Measurements from ENCODE around the gene DSCAML1.
A peak's percentile ranks its signal among the peaks of the same experiment; 100 is the strongest.

Gene DSCAML1

DNA sequence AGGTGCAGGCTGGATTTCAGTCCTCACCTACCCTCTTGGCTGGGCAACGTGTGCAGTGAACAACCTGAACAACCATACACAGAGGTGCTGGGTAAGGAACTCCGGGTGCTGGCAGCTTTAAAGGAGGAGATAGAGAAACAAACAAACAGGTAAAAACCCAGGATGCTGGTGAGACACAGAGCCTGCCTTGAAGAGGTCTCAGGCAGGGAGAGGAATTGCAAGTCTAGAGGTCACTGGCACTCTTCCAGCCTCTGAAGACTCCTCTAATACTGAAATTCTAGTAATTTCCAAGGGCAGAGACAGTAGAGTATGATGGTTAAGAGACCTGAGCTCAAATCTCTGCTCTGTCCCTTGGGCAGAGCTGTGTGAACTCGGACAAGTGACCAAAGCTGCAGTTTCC is 276.8 kb downstream of the DSCAML1 start:
- H3K27ac ChIP-seq (ENCODE audit: low read depth, low read length), result no peak overlapping the region
- H3K79me1 ChIP-seq (ENCODE audit: low read length), result no peaks in the 10 kb centered on the region
- H3K9ac ChIP-seq (ENCODE audit: low read length), result no peak overlapping the region
- no peaks in the 10 kb centered on the region for H3K79me2 ChIP-seq (ENCODE audit: control insufficient read depth, insufficient read depth, low read length, poor library complexity)
- H3K4ac ChIP-seq (ENCODE audit: low read depth, low read length), result no peak overlapping the region
- no peaks in the 10 kb centered on the region for H3K36me3 ChIP-seq (ENCODE audit: control insufficient read depth in 1 of 2, insufficient read depth in 2 of 2, low read length in 2 of 2)
- H4K91ac ChIP-seq (ENCODE audit: low read depth, low read length), result no peak overlapping the region
- peak in 1 of 2 donors; percentile 57 for DNase-seq
- H4K12ac ChIP-seq (ENCODE audit: low read depth, low read length), result no peak overlapping the region
- no peak overlapping the region for H3K4me3 ChIP-seq (ENCODE audit: low read depth, low read length)
- H3K4me1 ChIP-seq (ENCODE audit: control insufficient read depth in 1 of 2, insufficient read depth in 2 of 2, low read length in 2 of 2), result no peaks in the 10 kb centered on the region
- H2BK120ac ChIP-seq (ENCODE audit: insufficient read depth, low read length, poor library complexity), result no peak overlapping the region
- peaks cover 3% of the 10 kb centered on the region for H3K9me3 ChIP-seq (ENCODE audit: insufficient read depth, low read depth, low read length)
- no peak overlapping the region for H4K8ac ChIP-seq (ENCODE audit: low read depth, low read length)
- no peak overlapping the region for H2AFZ ChIP-seq (ENCODE audit: insufficient read depth, low read length, poor library complexity)
- H2BK12ac ChIP-seq (ENCODE audit: low read length), result no peak overlapping the region
- no peak overlapping the region for H2AK5ac ChIP-seq (ENCODE audit: low read length)
- no peak overlapping the region for H3K14ac ChIP-seq (ENCODE audit: low read length)
- H3K18ac ChIP-seq (ENCODE audit: low read length), result no peak overlapping the region
- no peaks in the 10 kb centered on the region for H3K27me3 ChIP-seq (ENCODE audit: insufficient read depth, low read length)
- H3K4me2 ChIP-seq (ENCODE audit: low read length), result no peak overlapping the region
- H3K23ac ChIP-seq (ENCODE audit: low read length), result no peak overlapping the region
- H2BK5ac ChIP-seq (ENCODE audit: low read depth, low read length, poor library complexity), result no peak overlapping the region
- WGBS (ENCODE audit: extremely low coverage, insufficient coverage, insufficient read length), result no CpG with 5 or more reads among the region's 3 CpGs

DNA sequence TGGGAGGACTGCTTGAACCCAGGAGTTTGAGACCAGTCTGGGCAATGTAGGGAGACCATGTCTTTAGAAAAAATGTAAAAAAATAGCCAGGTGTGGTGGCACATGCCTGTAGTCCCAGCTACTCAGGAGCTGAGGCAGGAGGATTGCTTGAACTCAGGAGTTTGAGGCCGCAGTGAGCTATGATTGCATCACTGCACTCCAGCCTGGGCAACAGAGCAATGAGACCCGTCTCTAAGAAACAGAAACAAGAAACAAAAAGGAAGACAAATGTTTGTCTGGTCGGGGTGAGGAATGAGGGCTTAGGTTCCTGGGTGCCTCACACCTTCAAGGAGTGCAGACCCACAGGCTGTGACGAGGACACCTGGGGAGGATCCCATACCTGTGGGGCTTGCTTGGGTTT is 277.4 kb downstream of the DSCAML1 start:
- peak; percentile 79 to 90 for DNase-seq
- no peak overlapping the region for H2BK12ac ChIP-seq (ENCODE audit: low read length)
- WGBS (ENCODE audit: extremely low coverage, insufficient coverage, insufficient read length), result no CpG with 5 or more reads among the region's 4 CpGs

DNA sequence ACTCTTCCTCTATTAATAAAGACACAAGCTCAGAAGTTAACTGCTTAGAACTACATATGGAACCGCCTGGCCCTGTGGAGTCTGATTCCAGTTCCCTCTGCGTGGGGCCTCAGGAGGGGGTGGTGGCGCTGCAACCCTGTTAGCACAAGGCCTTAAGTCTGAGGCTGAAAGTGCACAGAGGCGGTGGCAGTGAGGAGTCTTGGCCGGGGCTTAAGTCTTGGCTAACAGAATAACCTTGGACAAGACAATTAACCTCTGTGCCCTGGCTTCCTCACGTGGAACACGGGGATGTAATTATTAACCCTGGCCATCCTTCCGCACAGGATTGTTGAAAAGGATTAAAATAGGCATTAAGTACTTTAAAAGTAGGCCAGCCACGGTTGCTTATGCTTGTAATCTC is 277.8 kb downstream of the DSCAML1 start:
- Histone ChIP-seq H3K27me3 (ENCODE audit: insufficient read depth, low read length) (no peaks in the 10 kb centered on the region), H3K79me1 (ENCODE audit: low read length) (no peaks in the 10 kb centered on the region), H3K9me3 (ENCODE audit: insufficient read depth, low read depth, low read length) (no peaks in the 10 kb centered on the region), H2AK5ac (ENCODE audit: low read length) (no peak overlapping the region), H4K12ac (ENCODE audit: low read depth, low read length) (no peak overlapping the region), H2BK120ac (ENCODE audit: insufficient read depth, low read length, poor library complexity) (no peak overlapping the region), H3K14ac (ENCODE audit: low read length) (no peak overlapping the region), H3K23ac (ENCODE audit: low read length) (no peak overlapping the region), H2BK12ac (ENCODE audit: low read length) (no peak overlapping the region), H2BK5ac (ENCODE audit: low read depth, low read length, poor library complexity) (no peak overlapping the region), H3K4me3 (ENCODE audit: low read depth, low read length) (no peak overlapping the region), H3K9ac (ENCODE audit: low read length) (no peak overlapping the region), H3K4me2 (ENCODE audit: low read length) (no peak overlapping the region), H3K79me2 (ENCODE audit: control insufficient read depth, insufficient read depth, low read length, poor library complexity) (no peaks in the 10 kb centered on the region), H3K4me1 (ENCODE audit: control insufficient read depth in 1 of 2, insufficient read depth in 2 of 2, low read length in 2 of 2) (no peaks in the 10 kb centered on the region), H4K91ac (ENCODE audit: low read depth, low read length) (no peak overlapping the region), H3K18ac (ENCODE audit: low read length) (no peak overlapping the region), H3K27ac (ENCODE audit: low read depth, low read length) (no peak overlapping the region), H3K4ac (ENCODE audit: low read depth, low read length) (no peak overlapping the region), H3K36me3 (ENCODE audit: control insufficient read depth in 1 of 2, insufficient read depth in 2 of 2, low read length in 2 of 2) (no peaks in the 10 kb centered on the region), H4K8ac (ENCODE audit: low read depth, low read length) (no peak overlapping the region), H2AFZ (ENCODE audit: insufficient read depth, low read length, poor library complexity) (no peak overlapping the region)
- DNase-seq, result peak in 1 of 2 donors; percentile 32
- WGBS (ENCODE audit: extremely low coverage, insufficient coverage, insufficient read length), result no CpG with 5 or more reads among the region's 9 CpGs

More for the DNA sequence above, 277.4 kb downstream of the DSCAML1 start:
- Histone ChIP-seq H2BK120ac (ENCODE audit: insufficient read depth, low read length, poor library complexity) (no peak overlapping the region), H2AFZ (ENCODE audit: insufficient read depth, low read length, poor library complexity) (no peak overlapping the region), H4K12ac (ENCODE audit: low read depth, low read length) (no peak overlapping the region), H3K4me3 (ENCODE audit: low read depth, low read length) (no peak overlapping the region), H3K9ac (ENCODE audit: low read length) (no peak overlapping the region), H2AK5ac (ENCODE audit: low read length) (no peak overlapping the region), H3K79me2 (ENCODE audit: control insufficient read depth, insufficient read depth, low read length, poor library complexity) (no peaks in the 10 kb centered on the region), H3K23ac (ENCODE audit: low read length) (no peak overlapping the region), H2BK5ac (ENCODE audit: low read depth, low read length, poor library complexity) (no peak overlapping the region), H4K91ac (ENCODE audit: low read depth, low read length) (no peak overlapping the region), H3K36me3 (ENCODE audit: control insufficient read depth in 1 of 2, insufficient read depth in 2 of 2, low read length in 2 of 2) (no peaks in the 10 kb centered on the region), H3K4ac (ENCODE audit: low read depth, low read length) (no peak overlapping the region), H3K18ac (ENCODE audit: low read length) (no peak overlapping the region), H3K14ac (ENCODE audit: low read length) (no peak overlapping the region), H4K8ac (ENCODE audit: low read depth, low read length) (no peak overlapping the region), H3K9me3 (ENCODE audit: insufficient read depth, low read depth, low read length) (no peaks in the 10 kb centered on the region), H3K4me1 (ENCODE audit: control insufficient read depth in 1 of 2, insufficient read depth in 2 of 2, low read length in 2 of 2) (no peaks in the 10 kb centered on the region), H3K27me3 (ENCODE audit: insufficient read depth, low read length) (no peaks in the 10 kb centered on the region), H3K27ac (ENCODE audit: low read depth, low read length) (no peak overlapping the region), H3K4me2 (ENCODE audit: low read length) (no peak overlapping the region), H3K79me1 (ENCODE audit: low read length) (no peaks in the 10 kb centered on the region)

DNA sequence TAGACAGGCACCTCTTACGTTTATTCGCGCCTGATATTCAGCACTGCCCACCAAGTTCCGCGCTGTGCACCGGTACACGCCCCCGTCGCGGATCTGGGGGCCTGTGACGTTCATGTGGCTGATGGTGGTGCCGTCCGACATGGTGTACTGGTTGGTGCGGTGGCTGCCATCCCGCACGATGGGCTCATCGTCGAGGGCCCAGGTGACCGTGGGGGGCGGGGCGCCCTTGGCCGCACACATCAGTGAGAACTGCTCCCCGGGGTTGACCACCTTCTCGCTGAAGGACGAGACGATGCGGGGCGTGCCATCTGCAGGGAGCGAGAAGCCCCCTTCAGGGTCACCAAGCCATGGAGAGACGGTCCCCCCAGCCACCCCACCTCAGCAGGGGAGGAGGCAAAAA is 278.6 kb downstream of the DSCAML1 start:
- H3K4me3 ChIP-seq (ENCODE audit: low read depth, low read length), result no peak overlapping the region
- no peaks in the 10 kb centered on the region for H3K79me1 ChIP-seq (ENCODE audit: low read length)
- no peak overlapping the region for H3K4me2 ChIP-seq (ENCODE audit: low read length)
- no peak overlapping the region for H3K18ac ChIP-seq (ENCODE audit: low read length)
- H3K27me3 ChIP-seq (ENCODE audit: insufficient read depth, low read length), result no peaks in the 10 kb centered on the region
- no CpG with 5 or more reads among the region's 30 CpGs for WGBS (ENCODE audit: extremely low coverage, insufficient coverage, insufficient read length)
- no peak overlapping the region for H2BK5ac ChIP-seq (ENCODE audit: low read depth, low read length, poor library complexity)
- H3K14ac ChIP-seq (ENCODE audit: low read length), result no peak overlapping the region
- no peaks in the 10 kb centered on the region for H3K79me2 ChIP-seq (ENCODE audit: control insufficient read depth, insufficient read depth, low read length, poor library complexity)
- H2BK120ac ChIP-seq (ENCODE audit: insufficient read depth, low read length, poor library complexity), result no peak overlapping the region
- no peak overlapping the region for H3K9ac ChIP-seq (ENCODE audit: low read length)
- no peak overlapping the region for H4K8ac ChIP-seq (ENCODE audit: low read depth, low read length)
- no peak overlapping the region for H4K12ac ChIP-seq (ENCODE audit: low read depth, low read length)
- H2BK12ac ChIP-seq (ENCODE audit: low read length), result no peak overlapping the region
- H3K23ac ChIP-seq (ENCODE audit: low read length), result no peak overlapping the region
- H3K27ac ChIP-seq (ENCODE audit: low read depth, low read length), result no peak overlapping the region
- no peaks in the 10 kb centered on the region for H3K4me1 ChIP-seq (ENCODE audit: control insufficient read depth in 1 of 2, insufficient read depth in 2 of 2, low read length in 2 of 2)
- H2AFZ ChIP-seq (ENCODE audit: insufficient read depth, low read length, poor library complexity), result no peak overlapping the region
- peaks cover 2% of the 10 kb centered on the region for H3K9me3 ChIP-seq (ENCODE audit: insufficient read depth, low read depth, low read length)
- H4K91ac ChIP-seq (ENCODE audit: low read depth, low read length), result no peak overlapping the region
- no peak overlapping the region for H2AK5ac ChIP-seq (ENCODE audit: low read length)
- DNase-seq, result no peak
- no peaks in the 10 kb centered on the region for H3K36me3 ChIP-seq (ENCODE audit: control insufficient read depth in 1 of 2, insufficient read depth in 2 of 2, low read length in 2 of 2)
- no peak overlapping the region for H3K4ac ChIP-seq (ENCODE audit: low read depth, low read length)
